Stomach (tissue), 9 donors: ENCODE results near the gene CPN2. TPM values are rescaled to one million over a fixed set of nuclear protein-coding genes. Genes with fewer than 3 reads are reported as not detected.

Experiments used
- DNase-seq, 2 donors: peaks; one replicate each; pipeline versions ENCODE4 v3.0.0 to v3.0.0-alpha.2; 2013 to 2019
- H3K27ac ChIP-seq, 5 donors: fragments of 200-600 bp in 4 of 5; sonication (generic) in 4 of 5; one replicate each; pipeline ENCODE4 v1.5.1; 2013 to 2019; ENCODE audit warnings: mild to moderate bottlenecking in 1 of 5, moderate library complexity in 1 of 5
- H3K27me3 ChIP-seq, 3 donors: fragments of 200-600 bp; sonication (generic); one replicate each; pipeline ENCODE4 v1.5.1; 2017 to 2019; ENCODE audit warnings: mixed run types in 1 of 3
- H3K36me3 ChIP-seq, 4 donors: fragments of 200-600 bp; sonication (generic); 1 replicate in 3 of 4; 2 replicates in 1 of 4; pipeline ENCODE4 v1.5.1; 2016 to 2019
- H3K4me1 ChIP-seq, 4 donors: fragments of 200-600 bp; sonication (generic); one replicate each; pipeline ENCODE4 v1.5.1; 2016 to 2019
- H3K4me3 ChIP-seq, 4 donors: fragments of 200-600 bp; sonication (generic) in 3 of 4; one replicate each; pipeline ENCODE4 v1.5.1; 2016 to 2019; ENCODE audit warnings: mild to moderate bottlenecking in 1 of 4
- H3K9me3 ChIP-seq, 4 donors: fragments of 200-600 bp; sonication (generic); one replicate each; pipeline ENCODE4 v1.5.1; 2016 to 2019
- EP300 ChIP-seq: sonication (generic); formaldehyde crosslinking; IDR thresholded peaks from one replicate; pipeline ENCODE4 v1.6.1; 2017; ENCODE audit warnings: antibody characterized with exemption
- POLR2A ChIP-seq, 4 donors: fragments of 450-650 bp; IDR thresholded peaks; one replicate each; pipeline ENCODE4 v1.6.1; 2016; ENCODE audit warnings: antibody characterized with exemption in 4 of 4, control low read depth in 2 of 4, mild to moderate bottlenecking in 1 of 4, moderate library complexity in 1 of 4
- POLR2AphosphoS5 ChIP-seq, 3 donors: sonication (generic); formaldehyde crosslinking; IDR thresholded peaks; one replicate each; pipeline ENCODE4 v1.6.1; 2016; ENCODE audit warnings: antibody characterized with exemption in 3 of 3
- WGBS, 5 donors: extraction: QIAGEN DNeasy Blood & Tissue Kit in 3 of 5; methylation state at CpG; one replicate each; pipeline versions ENCODE4 v1.1.5 to v1.1.7; 2013 to 2018; 5-methylcytosine and 5-hydroxymethylcytosine counted together
- intact Hi-C: fragments of 100-400 bp; cut with DNase I; formaldehyde crosslinking; loops from one replicate; pipeline ENCODE4 v1.15.1; 2023; ENCODE audit warnings: low total_unique reads
- polyA plus RNA-seq, 3 donors: library from polyadenylated mRNA; stranded (reverse); fragments of 200-250 nt; gene quantifications; one replicate each; pipeline ENCODE4 v1.2.3, GENCODE V29; 2013
- total RNA-seq, 5 donors: library from RNA; depleted of rRNA; stranded (reverse); fragments of >200 nt; gene quantifications; one replicate each; pipeline versions ENCODE4 v1.1.0 to v1.2.3, GENCODE V29; 2014 to 2016
- TF ChIP-seq, protein P1 (sequence below), 7 experiments: fragments of 450-650 bp in 4 of 7; fragments of 200-600 bp in 3 of 7; sonication (generic) in 3 of 7; IDR thresholded peaks; one replicate each; pipeline ENCODE4 v1.5.1; 2016 to 2019; ENCODE audit warnings: antibody characterized with exemption in 7 of 7, control low read depth in 2 of 7, mild to moderate bottlenecking in 1 of 7
- donor health status: healthy with polysubstance abuse.
- donor health status: Bipolar disorder and iron deficiency.
- donor health status: healthy.

Gene CPN2
- total and polyA plus RNA-seq, 8 donors = not detected

DNA sequence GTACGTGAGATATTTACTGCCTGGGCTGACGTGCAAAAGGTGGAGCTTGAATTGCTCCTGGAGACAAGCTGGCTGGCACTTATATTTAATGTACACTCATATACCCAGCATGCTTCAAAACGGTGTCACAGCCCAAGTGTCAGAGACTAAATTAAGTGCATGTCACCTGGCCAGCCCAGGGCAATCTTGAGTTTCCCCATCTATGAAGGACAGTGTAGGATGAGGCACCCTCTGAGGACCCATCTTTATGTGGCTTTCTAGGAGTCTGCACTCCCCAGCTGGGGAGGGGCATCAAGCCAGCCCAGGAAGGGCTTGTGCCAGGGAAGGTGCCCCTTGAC is 13.2 kb upstream of the CPN2 start:
- H3K4me1 ChIP-seq = peaks cover 0 to 19% (median 9%) of the 10 kb centered on the region in 4 donors
- intact Hi-C loops = no loop called here
- no peak for DNase-seq
- H3K36me3 ChIP-seq = no peaks in the 10 kb centered on the region
- TF ChIP-seq, protein P1, sequence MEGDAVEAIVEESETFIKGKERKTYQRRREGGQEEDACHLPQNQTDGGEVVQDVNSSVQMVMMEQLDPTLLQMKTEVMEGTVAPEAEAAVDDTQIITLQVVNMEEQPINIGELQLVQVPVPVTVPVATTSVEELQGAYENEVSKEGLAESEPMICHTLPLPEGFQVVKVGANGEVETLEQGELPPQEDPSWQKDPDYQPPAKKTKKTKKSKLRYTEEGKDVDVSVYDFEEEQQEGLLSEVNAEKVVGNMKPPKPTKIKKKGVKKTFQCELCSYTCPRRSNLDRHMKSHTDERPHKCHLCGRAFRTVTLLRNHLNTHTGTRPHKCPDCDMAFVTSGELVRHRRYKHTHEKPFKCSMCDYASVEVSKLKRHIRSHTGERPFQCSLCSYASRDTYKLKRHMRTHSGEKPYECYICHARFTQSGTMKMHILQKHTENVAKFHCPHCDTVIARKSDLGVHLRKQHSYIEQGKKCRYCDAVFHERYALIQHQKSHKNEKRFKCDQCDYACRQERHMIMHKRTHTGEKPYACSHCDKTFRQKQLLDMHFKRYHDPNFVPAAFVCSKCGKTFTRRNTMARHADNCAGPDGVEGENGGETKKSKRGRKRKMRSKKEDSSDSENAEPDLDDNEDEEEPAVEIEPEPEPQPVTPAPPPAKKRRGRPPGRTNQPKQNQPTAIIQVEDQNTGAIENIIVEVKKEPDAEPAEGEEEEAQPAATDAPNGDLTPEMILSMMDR (IDR thresholded peaks at IDR 0.05) = no peak
- TF ChIP-seq POLR2AphosphoS5 (IDR thresholded peaks at IDR 0.05) = no peak
- TF ChIP-seq POLR2A (IDR thresholded peaks at IDR 0.05) = no peak
- no peak for TF ChIP-seq EP300
- no peaks in the 10 kb centered on the region for H3K9me3 ChIP-seq
- peak overlapping the region in 1 of 5 donors; percentile 14 for H3K27ac ChIP-seq
- WGBS, 5 donors = 55 to 80% (median 64%) methylated on average over 3 of the region's 3 CpGs
- peaks cover 0 to 16% (median 5%) of the 10 kb centered on the region in 3 donors for H3K27me3 ChIP-seq
- H3K4me3 ChIP-seq = no peak overlapping the region

DNA sequence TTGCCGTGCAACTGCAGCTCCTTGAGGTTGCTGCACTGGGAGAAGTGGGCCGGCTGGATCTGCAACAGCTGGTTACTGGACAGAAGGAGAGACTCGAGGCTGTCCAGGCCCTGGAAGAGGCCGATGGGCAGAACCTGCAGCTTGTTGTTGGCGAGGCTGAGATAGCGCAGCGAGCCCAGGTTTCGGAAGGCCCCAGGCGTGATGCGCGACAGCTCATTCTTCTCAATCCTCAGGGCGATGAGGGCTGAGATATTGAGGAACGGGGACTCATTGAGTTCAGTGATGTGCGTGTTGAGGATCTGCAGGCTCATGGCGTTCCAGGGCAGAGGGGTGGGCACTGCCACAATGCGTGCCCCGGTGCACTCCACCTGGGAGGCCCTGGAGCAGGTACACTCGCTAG is 9.4 kb upstream of the CPN2 start:
- H3K9me3 ChIP-seq = no peaks in the 10 kb centered on the region
- no peak overlapping the region for H3K4me3 ChIP-seq
- no peak overlapping the region for H3K27ac ChIP-seq
- TF ChIP-seq POLR2AphosphoS5 (IDR thresholded peaks at IDR 0.05) (no peak), POLR2A (IDR thresholded peaks at IDR 0.05) (no peak), EP300 (no peak)
- TF ChIP-seq, protein P1 (IDR thresholded peaks at IDR 0.05) = no peak
- peaks cover 0 to 4% (median 0%) of the 10 kb centered on the region in 3 donors for H3K27me3 ChIP-seq
- H3K36me3 ChIP-seq = no peaks in the 10 kb centered on the region
- peaks cover 0 to 14% (median 9%) of the 10 kb centered on the region in 4 donors for H3K4me1 ChIP-seq
- WGBS, 5 donors = 87 to 92% (median 91%) methylated on average over 17 to 18 of the region's 18 CpGs
- DNase-seq = no peak
- intact Hi-C loops = no loop called here

- Histone ChIP-seq H3K4me3 (no peak overlapping the region), H3K27ac (no peak overlapping the region), H3K36me3 (no peaks in the 10 kb centered on the region), H3K27me3 (peaks cover 0 to 4% (median 0%) of the 10 kb centered on the region in 3 donors), H3K4me1 (no peaks in the 10 kb centered on the region), H3K9me3 (no peaks in the 10 kb centered on the region)
- TF ChIP-seq POLR2AphosphoS5 (IDR thresholded peaks at IDR 0.05) (no peak), EP300 (no peak)
- TF ChIP-seq, protein P1 (IDR thresholded peaks at IDR 0.05) = no peak
- intact Hi-C loops = no loop called here
- WGBS, 5 donors = 88 to 93% (median 90%) methylated on average over 11 of the region's 11 CpGs
- DNase-seq = no peak
Measured at GRCh38 chr3:194357681-194358080, 6.6 kb upstream of the CPN2 start.

- Histone ChIP-seq H3K4me3 (no peak overlapping the region), H3K27ac (no peak overlapping the region), H3K36me3 (no peaks in the 10 kb centered on the region), H3K27me3 (peaks cover 0 to 4% (median 0%) of the 10 kb centered on the region in 3 donors), H3K4me1 (no peaks in the 10 kb centered on the region), H3K9me3 (no peaks in the 10 kb centered on the region)
- intact Hi-C loops = no loop called here
- WGBS, 5 donors = 71 to 78% (median 75%) methylated on average over 7 of the region's 7 CpGs
- no peak for DNase-seq
- no peak for TF ChIP-seq POLR2A (IDR thresholded peaks at IDR 0.05)
- TF ChIP-seq, protein P1 (IDR thresholded peaks at IDR 0.05) = no peak
- no peak for TF ChIP-seq POLR2AphosphoS5 (IDR thresholded peaks at IDR 0.05)
- no peak for TF ChIP-seq EP300
Measured at GRCh38 chr3:194355379-194355778, 4.3 kb upstream of the CPN2 start.
